Neural progenitor cell (in vitro differentiated cells): ENCODE results near the gene CCDC33. TPM values are rescaled to one million over a fixed set of nuclear protein-coding genes. Genes with fewer than 3 reads are reported as not detected.
A peak's percentile ranks its signal among the peaks of the same experiment; 100 is the strongest.

Experiments
- DNase-seq: peaks from one replicate; pipeline ENCODE4 v3.0.0-alpha.2; 2016; ENCODE audit warnings: low spot score
- H2AFZ ChIP-seq: fragments of 200-600 bp; sonication (generic); replicated peaks from 2 replicates; pipeline ENCODE4 v1.6.1; 2016; ENCODE audit warnings: antibody characterized with exemption
- H3F3A ChIP-seq: fragments of 200-600 bp; sonication (generic); 2 replicates; pipeline ENCODE4 v1.6.1; 2016; ENCODE audit warnings: antibody characterized with exemption, low read depth
- H3K27ac ChIP-seq: fragments of 200-600 bp; sonication (generic); 2 replicates; pipeline ENCODE4 v1.5.1; 2016; ENCODE audit warnings: mild to moderate bottlenecking
- H3K27me3 ChIP-seq: fragments of 200-600 bp; sonication (generic); 2 replicates; pipeline ENCODE4 v1.6.1; 2016; ENCODE audit warnings: mild to moderate bottlenecking, moderate library complexity
- H3K36me3 ChIP-seq: fragments of 200-600 bp; sonication (generic); 2 replicates; pipeline ENCODE4 v1.5.1; 2016
- H3K4me1 ChIP-seq: fragments of 200-600 bp; sonication (generic); 2 replicates; pipeline ENCODE4 v1.6.1; 2016; ENCODE audit warnings: mixed run types
- H3K4me2 ChIP-seq: fragments of 200-600 bp; sonication (generic); 2 replicates; pipeline ENCODE4 v1.6.1; 2016
- H3K4me3 ChIP-seq: fragments of 200-600 bp; sonication (generic); 2 replicates; pipeline ENCODE4 v1.5.1; 2016
- H3K79me2 ChIP-seq: fragments of 200-600 bp; sonication (generic); 2 replicates; pipeline ENCODE4 v1.6.1; 2016; ENCODE audit warnings: low read depth
- H3K9ac ChIP-seq: fragments of 200-600 bp; sonication (generic); 2 replicates; pipeline ENCODE4 v1.6.1; 2016
- H3K9me3 ChIP-seq: fragments of 200-600 bp; sonication (generic); 2 replicates; pipeline ENCODE4 v1.5.1; 2016; ENCODE audit warnings: low read depth
- H4K20me1 ChIP-seq: fragments of 200-600 bp; sonication (generic); 2 replicates; pipeline ENCODE4 v1.6.1; 2016; ENCODE audit warnings: low read depth
- H3K27ac Mint-ChIP-seq: 3 replicates; pipeline ENCODE4 v1.8.0; 2021; ENCODE audit warnings: mixed read lengths
- H3K27me3 Mint-ChIP-seq: 2 replicates; pipeline ENCODE4 v1.8.0; 2022; ENCODE audit warnings: low read depth, mild to moderate bottlenecking, inconsistent platforms, moderate library complexity, mixed read lengths; ENCODE audit not compliant: insufficient read depth
- H3K36me3 Mint-ChIP-seq: 3 replicates; pipeline ENCODE4 v1.8.0; 2021; ENCODE audit warnings: mixed read lengths
- H3K4me1 Mint-ChIP-seq: 3 replicates; pipeline ENCODE4 v1.8.0; 2021; ENCODE audit warnings: mixed read lengths
- H3K4me3 Mint-ChIP-seq: 3 replicates; pipeline ENCODE4 v1.8.0; 2021; ENCODE audit warnings: mild to moderate bottlenecking, moderate library complexity, mixed read lengths
- H3K9me3 Mint-ChIP-seq: 3 replicates; pipeline ENCODE4 v1.8.0; 2020; ENCODE audit warnings: mixed read lengths
- EZH2 ChIP-seq: fragments of 200-600 bp; sonication (generic); IDR thresholded peaks from 2 replicates; pipeline ENCODE4 v1.6.1; 2017; ENCODE audit warnings: antibody characterized with exemption, mild to moderate bottlenecking, moderate library complexity
- EZH2phosphoT487 ChIP-seq: fragments of 200-600 bp; sonication (generic); IDR thresholded peaks from 2 replicates; pipeline ENCODE4 v1.6.1; 2017; ENCODE audit warnings: antibody characterized with exemption
- total RNA-seq: library from RNA; depleted of rRNA; stranded (reverse); fragments of >200 nt; gene quantifications from 2 replicates; pipeline ENCODE4 v1.2.3, GENCODE V29; 2015; ENCODE audit warnings: low replicate concordance
- TF ChIP-seq, protein P1 (sequence below): fragments of 200-600 bp; sonication (generic); IDR thresholded peaks from 2 replicates; pipeline ENCODE4 v1.5.1; 2017; ENCODE audit warnings: antibody characterized with exemption, mild to moderate bottlenecking

CCDC33 gene
- total RNA-seq, 1 donor from 2014 or later = not detected

DNA sequence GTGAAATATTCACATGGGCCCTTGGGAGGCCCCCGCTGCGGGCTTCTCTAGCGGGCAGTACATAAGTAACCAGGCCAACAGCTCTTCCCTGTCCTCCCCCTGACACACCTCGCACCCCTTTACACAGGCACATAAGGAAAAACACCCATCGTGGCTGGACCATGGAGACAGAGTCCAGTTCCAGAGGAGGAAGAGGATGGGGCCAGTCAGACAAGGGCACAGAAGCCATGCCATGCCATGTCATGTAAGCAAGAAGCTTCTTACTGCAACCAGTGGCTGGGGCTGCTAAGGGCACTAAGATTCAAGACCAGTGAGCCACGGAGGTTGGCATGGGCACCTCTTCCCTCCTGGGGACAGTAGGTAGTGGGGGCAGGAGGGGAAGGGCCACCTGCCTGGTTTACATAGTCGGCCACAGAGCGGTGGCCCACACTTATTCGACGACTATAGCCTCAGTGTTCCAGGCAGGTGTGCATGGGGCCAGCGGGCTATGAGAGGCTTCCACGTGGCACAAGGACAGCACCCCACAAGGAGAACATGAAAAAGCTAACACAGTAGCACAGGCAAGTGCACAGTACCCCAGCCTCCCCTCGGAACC is 137.0 kb downstream of the CCDC33 start:
- no peak for DNase-seq
- no peak for TF ChIP-seq EZH2phosphoT487
- TF ChIP-seq EZH2 = no peak
- TF ChIP-seq, protein P1, sequence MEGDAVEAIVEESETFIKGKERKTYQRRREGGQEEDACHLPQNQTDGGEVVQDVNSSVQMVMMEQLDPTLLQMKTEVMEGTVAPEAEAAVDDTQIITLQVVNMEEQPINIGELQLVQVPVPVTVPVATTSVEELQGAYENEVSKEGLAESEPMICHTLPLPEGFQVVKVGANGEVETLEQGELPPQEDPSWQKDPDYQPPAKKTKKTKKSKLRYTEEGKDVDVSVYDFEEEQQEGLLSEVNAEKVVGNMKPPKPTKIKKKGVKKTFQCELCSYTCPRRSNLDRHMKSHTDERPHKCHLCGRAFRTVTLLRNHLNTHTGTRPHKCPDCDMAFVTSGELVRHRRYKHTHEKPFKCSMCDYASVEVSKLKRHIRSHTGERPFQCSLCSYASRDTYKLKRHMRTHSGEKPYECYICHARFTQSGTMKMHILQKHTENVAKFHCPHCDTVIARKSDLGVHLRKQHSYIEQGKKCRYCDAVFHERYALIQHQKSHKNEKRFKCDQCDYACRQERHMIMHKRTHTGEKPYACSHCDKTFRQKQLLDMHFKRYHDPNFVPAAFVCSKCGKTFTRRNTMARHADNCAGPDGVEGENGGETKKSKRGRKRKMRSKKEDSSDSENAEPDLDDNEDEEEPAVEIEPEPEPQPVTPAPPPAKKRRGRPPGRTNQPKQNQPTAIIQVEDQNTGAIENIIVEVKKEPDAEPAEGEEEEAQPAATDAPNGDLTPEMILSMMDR = no peak
- no peaks in the 10 kb centered on the region for H3K36me3 Mint-ChIP-seq
- no peak overlapping the region for H3K27ac Mint-ChIP-seq
- Histone ChIP-seq H3K27ac (no peak overlapping the region), H3K4me3 (no peak overlapping the region), H3K9me3 (no peaks in the 10 kb centered on the region), H3K79me2 (no peaks in the 10 kb centered on the region), H3K9ac (no peak overlapping the region), H4K20me1 (no peaks in the 10 kb centered on the region), H3K36me3 (no peaks in the 10 kb centered on the region), H3K4me1 (peaks cover 19% of the 10 kb centered on the region), H3K4me2 (peak overlapping the region; percentile 96), H2AFZ (peak overlapping the region; percentile 66), H3F3A (peaks cover 19% of the 10 kb centered on the region), H3K27me3 (peaks cover 46% of the 10 kb centered on the region)
- H3K27me3 Mint-ChIP-seq = peaks cover 21% of the 10 kb centered on the region
- H3K4me1 Mint-ChIP-seq = peaks cover 24% of the 10 kb centered on the region
- no peaks in the 10 kb centered on the region for H3K9me3 Mint-ChIP-seq
- peak overlapping the region; percentile 86 for H3K4me3 Mint-ChIP-seq

DNA sequence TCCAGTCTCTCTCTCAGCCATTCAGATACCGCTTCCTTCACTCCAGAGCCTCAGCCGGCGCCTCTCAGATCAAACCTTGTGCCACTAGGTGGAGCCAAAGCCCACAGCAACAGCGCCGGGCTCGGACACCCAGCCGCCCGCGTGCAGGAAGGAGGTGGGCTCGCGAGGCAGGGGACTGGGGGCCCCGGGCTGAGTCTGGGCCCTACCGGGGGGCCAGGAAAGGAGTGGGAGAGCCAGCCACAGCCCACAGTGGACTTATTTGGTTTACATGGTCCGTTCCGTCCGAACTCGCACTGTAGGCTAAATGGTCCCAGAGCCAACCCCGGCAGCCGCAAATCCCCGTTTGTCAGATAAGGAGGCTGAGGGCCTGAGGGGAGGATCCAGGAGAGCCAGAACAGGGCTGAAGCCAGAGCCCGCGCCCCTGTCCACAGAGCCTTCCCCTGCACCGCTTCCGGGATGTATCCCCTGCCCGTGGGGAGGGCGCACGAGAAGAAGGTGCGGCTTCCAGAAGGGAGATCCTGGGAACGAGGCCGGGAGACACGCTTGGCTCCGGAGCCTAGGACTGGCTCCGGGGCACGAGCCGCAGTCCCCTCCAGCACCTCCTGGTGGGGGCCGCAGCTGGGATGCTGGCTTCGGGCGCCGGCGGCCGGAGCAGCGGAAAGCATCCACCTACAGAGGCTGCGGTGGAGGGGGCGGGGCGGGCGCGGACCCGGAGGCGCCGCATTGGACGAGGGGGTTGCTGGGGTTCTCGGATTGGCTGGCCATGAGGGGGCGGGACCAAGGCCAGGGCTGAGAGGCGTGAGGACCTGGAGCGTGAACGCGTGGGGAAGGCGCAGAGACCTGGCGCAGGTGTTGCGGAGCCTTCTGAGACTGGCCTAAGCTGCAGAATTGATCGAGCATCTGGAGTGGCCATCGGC is 137.9 kb downstream of the CCDC33 start:
- H3K27me3 Mint-ChIP-seq = peaks cover 23% of the 10 kb centered on the region
- H3K9ac ChIP-seq = no peak overlapping the region
- no peaks in the 10 kb centered on the region for H4K20me1 ChIP-seq
- H3K36me3 ChIP-seq = no peaks in the 10 kb centered on the region
- no peak overlapping the region for H3K27ac ChIP-seq
- H3K4me3 ChIP-seq = peak overlapping the region; percentile 65
- H2AFZ ChIP-seq = peak overlapping the region; percentile 91
- TF ChIP-seq, protein P1 = peak; percentile 92
- TF ChIP-seq EZH2 = no peak
- peak overlapping the region; percentile 86 for H3K4me3 Mint-ChIP-seq
- H3K4me1 ChIP-seq = peaks cover 19% of the 10 kb centered on the region
- no peaks in the 10 kb centered on the region for H3K79me2 ChIP-seq
- H3K4me1 Mint-ChIP-seq = peaks cover 24% of the 10 kb centered on the region
- no peaks in the 10 kb centered on the region for H3K9me3 ChIP-seq
- peak overlapping the region; percentile 96 for H3K4me2 ChIP-seq
- H3K36me3 Mint-ChIP-seq = no peaks in the 10 kb centered on the region
- DNase-seq = peak; percentile 95
- H3F3A ChIP-seq = peaks cover 19% of the 10 kb centered on the region
- H3K9me3 Mint-ChIP-seq = no peaks in the 10 kb centered on the region
- no peak overlapping the region for H3K27ac Mint-ChIP-seq
- peaks cover 38% of the 10 kb centered on the region for H3K27me3 ChIP-seq

DNA sequence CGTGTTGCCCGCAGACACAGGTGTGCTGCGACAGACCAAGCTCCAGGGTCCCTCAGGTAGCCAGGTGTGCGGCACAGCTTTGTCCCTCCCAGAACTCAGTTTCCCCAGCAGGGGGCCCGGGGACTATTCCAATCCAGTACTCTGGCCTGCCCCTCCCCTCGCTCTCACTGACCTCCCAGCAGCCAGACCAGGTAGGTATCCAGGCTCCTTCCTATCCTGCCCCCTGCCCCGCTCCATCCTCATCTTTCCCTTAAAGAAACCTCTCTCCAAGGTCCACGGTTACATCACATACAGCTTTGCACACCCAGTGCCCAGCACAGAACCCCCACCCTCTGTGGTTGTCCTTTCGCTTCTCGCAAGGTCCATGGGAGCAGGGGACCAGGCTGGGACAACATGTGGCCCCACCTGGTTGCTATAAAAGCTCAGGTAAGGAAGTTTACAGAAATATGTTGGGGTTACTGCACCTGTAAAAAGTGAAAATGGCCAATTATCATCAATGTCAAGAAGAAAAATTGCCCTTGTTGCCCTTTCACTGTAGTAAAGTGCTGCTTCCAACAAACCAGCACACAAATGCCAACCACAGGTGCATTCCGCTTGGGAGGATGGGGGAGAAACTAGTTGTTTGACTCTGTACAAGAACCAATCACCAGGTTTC is 138.6 kb downstream of the CCDC33 start:
- Histone ChIP-seq H3K36me3 (no peaks in the 10 kb centered on the region), H3K79me2 (no peaks in the 10 kb centered on the region), H3K4me1 (peaks cover 19% of the 10 kb centered on the region), H3K9me3 (no peaks in the 10 kb centered on the region), H3F3A (peaks cover 19% of the 10 kb centered on the region), H2AFZ (no peak overlapping the region), H3K27me3 (peaks cover 32% of the 10 kb centered on the region), H3K4me2 (peak overlapping the region; percentile 96), H3K9ac (no peak overlapping the region), H3K4me3 (peak overlapping the region; percentile 65), H3K27ac (no peak overlapping the region), H4K20me1 (no peaks in the 10 kb centered on the region)
- Mint-ChIP-seq H3K4me1 (peaks cover 25% of the 10 kb centered on the region), H3K36me3 (no peaks in the 10 kb centered on the region), H3K4me3 (peak overlapping the region; percentile 86), H3K27ac (no peak overlapping the region), H3K27me3 (peaks cover 20% of the 10 kb centered on the region), H3K9me3 (no peaks in the 10 kb centered on the region)
- no peak for DNase-seq
- TF ChIP-seq, protein P1 = no peak
- TF ChIP-seq EZH2 (no peak), EZH2phosphoT487 (no peak)
